Measurements from ENCODE around the gene ATP2C2.

DNA sequence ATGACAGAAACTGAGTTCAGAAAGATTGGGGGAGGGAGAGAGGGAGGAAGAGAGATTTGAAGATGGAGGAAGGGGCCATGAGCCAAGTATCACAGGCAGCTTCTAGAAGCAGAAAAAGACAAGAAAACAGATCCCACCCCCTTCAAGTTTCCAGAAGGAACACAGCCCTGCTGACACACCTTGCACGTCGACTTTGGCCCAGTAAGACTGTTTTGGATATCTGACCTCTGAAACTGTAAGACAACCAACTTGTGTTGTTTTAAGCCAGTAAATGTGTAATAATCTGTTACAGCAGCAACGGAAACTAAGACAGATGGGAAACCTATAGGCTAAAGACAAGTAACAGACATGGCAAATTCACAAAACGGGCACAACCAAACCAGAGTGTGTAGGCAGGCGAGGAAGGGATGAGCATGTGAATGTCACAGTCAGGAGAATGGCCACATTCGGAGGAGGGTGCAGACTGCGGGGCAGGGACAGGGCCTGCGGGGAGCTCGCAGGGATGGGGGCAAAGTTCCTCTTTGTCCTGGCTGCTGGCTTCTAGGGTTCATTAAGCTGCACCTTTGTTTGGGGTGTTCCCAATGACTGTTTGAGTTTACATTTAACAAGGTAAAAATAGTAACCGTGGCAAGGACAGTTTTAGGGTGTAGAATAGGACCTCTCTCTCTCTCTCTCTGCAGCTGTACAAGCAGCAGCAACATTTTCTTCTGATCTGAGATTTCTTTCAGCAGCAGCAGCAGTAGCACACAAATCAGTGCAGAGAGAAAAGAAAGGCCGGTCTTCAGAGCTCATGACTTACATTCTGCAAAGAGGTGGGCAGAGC, 18.3 kb upstream of the ATP2C2 start:
- TF ChIP-seq, protein P1, sequence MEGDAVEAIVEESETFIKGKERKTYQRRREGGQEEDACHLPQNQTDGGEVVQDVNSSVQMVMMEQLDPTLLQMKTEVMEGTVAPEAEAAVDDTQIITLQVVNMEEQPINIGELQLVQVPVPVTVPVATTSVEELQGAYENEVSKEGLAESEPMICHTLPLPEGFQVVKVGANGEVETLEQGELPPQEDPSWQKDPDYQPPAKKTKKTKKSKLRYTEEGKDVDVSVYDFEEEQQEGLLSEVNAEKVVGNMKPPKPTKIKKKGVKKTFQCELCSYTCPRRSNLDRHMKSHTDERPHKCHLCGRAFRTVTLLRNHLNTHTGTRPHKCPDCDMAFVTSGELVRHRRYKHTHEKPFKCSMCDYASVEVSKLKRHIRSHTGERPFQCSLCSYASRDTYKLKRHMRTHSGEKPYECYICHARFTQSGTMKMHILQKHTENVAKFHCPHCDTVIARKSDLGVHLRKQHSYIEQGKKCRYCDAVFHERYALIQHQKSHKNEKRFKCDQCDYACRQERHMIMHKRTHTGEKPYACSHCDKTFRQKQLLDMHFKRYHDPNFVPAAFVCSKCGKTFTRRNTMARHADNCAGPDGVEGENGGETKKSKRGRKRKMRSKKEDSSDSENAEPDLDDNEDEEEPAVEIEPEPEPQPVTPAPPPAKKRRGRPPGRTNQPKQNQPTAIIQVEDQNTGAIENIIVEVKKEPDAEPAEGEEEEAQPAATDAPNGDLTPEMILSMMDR (conservative IDR thresholded peaks at IDR 0.05) = no peak
- no peak for TF ChIP-seq ZFX (IDR thresholded peaks at IDR 0.05)

Measured in C4-2B (cell line).